ENCODE measurements around the gene LAIR2. TPM values are rescaled to one million over a fixed set of nuclear protein-coding genes. Genes with fewer than 3 reads are reported as not detected.
A peak's percentile ranks its signal among the peaks of the same experiment; 100 is the strongest.

The LAIR2 gene
- total and polyA plus RNA-seq, 7 experiments from 2014 or later = 0.85 to 12.8 (median 2.8) TPM; not detected in 1

DNA sequence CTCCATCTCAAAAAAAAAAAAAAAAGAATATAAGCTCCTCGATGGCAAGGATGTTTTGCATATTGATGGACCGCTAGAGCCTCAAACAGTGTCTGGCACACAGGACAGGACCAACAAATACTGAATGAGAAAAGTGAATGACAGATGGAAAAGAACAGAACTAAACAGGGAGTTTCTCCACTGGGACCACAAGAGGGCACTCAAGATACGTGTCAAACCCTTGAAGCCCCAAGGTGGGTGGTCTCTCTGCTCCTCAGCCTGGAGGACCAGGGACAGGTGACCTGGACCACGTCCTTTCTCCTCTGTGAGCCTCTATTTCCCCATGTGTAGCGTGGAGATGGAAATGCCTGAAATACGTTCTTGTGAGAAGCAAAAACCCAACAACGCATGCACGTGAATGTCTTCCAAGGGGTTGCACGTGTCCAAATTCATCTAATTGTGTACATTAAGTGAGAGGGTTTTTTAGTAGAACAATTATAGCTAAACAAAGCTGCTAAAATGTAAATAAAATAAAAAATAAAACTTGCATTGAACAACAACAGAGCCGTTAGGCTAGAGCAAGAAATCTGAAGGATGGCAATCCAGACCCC is 23.9 kb upstream of the LAIR2 start:
- ChIA-PET CTCF (interaction anchor here (0.6 to 1.0 kb wide), 3 partner anchors 16 to 235 kb away, joined by 3 to 5 read pairs (median 4); no protein-coding TSS in a partner anchor), POLR2A (interaction anchor here (0.6 kb wide), 1 partner anchor 25 kb away, joined by 3 read pairs; no protein-coding TSS in a partner anchor)
- Mint-ChIP-seq H3K36me3 (no peaks in the 10 kb centered on the region), H3K4me1 (peaks cover 4 to 16% (median 6%) of the 10 kb centered on the region in 7 donors), H3K27ac (no peak overlapping the region), H3K9me3 (peaks cover 0 to 1% (median 0%) of the 10 kb centered on the region in 11 donors), H3K4me3 (no peak overlapping the region), H3K27me3 (peaks cover 39 to 50% (median 42%) of the 10 kb centered on the region in 5 donors)
- Histone ChIP-seq H3K4me3 (ENCODE audit: low read length) (no peak overlapping the region), H3K4me1 (ENCODE audit: control insufficient read depth in 2 of 2, insufficient read depth in 2 of 2, low read length in 2 of 2) (peaks cover 0 to 5% of the 10 kb centered on the region in 2 donors), H3K9me3 (ENCODE audit: control insufficient read depth in 2 of 3, low read length in 3 of 3) (no peaks in the 10 kb centered on the region), H3K36me3 (ENCODE audit: control insufficient read depth in 2 of 3, insufficient read depth in 3 of 3, low read length in 3 of 3) (no peaks in the 10 kb centered on the region), H3K27ac (ENCODE audit: low read depth, low read length) (no peak overlapping the region), H3K27me3 (ENCODE audit: control insufficient read depth in 2 of 2, insufficient read depth in 2 of 2, low read length in 2 of 2) (no peaks in the 10 kb centered on the region)
- intact Hi-C loops (cut with micrococcal nuclease) = no loop called here
- ATAC-seq (peak; percentile 68), DNase-seq (peak in 1 of 9 donors; percentile 15)

- CTCF ChIA-PET = interaction anchor here (0.8 to 1.8 kb wide), 5 partner anchors 9 to 195 kb away, joined by 3 to 6 read pairs (median 4); no protein-coding TSS in a partner anchor
- no peak overlapping the region for H3K4me3 ChIP-seq (ENCODE audit: low read length)
- Mint-ChIP-seq H3K4me1 (peaks cover 4 to 18% (median 6%) of the 10 kb centered on the region in 7 donors), H3K27me3 (peaks cover 40 to 53% (median 41%) of the 10 kb centered on the region in 5 donors), H3K27ac (no peak overlapping the region), H3K4me3 (no peak overlapping the region), H3K36me3 (no peaks in the 10 kb centered on the region), H3K9me3 (no peaks in the 10 kb centered on the region)
- H3K27ac ChIP-seq (ENCODE audit: low read depth, low read length) = no peak overlapping the region
- peaks cover 0 to 5% of the 10 kb centered on the region in 2 donors for H3K4me1 ChIP-seq (ENCODE audit: control insufficient read depth in 2 of 2, insufficient read depth in 2 of 2, low read length in 2 of 2)
- no peaks in the 10 kb centered on the region for H3K27me3 ChIP-seq (ENCODE audit: control insufficient read depth in 2 of 2, insufficient read depth in 2 of 2, low read length in 2 of 2)
- intact Hi-C loops (cut with micrococcal nuclease) = no loop called here
- ATAC-seq (no peak), DNase-seq (no peak)
- POLR2A ChIA-PET = no interaction called here
- no peaks in the 10 kb centered on the region for H3K9me3 ChIP-seq (ENCODE audit: control insufficient read depth in 2 of 3, low read length in 3 of 3)
- H3K36me3 ChIP-seq (ENCODE audit: control insufficient read depth in 2 of 3, insufficient read depth in 3 of 3, low read length in 3 of 3) = no peaks in the 10 kb centered on the region
These were observed 22.6 kb upstream of the LAIR2 start for GRCh38 chr19:54480051-54480450.

GRCh38 chr19:54481326-54481930 is 21.2 kb upstream of the LAIR2 start:
- Histone ChIP-seq H3K4me3 (ENCODE audit: low read length) (no peak overlapping the region), H3K36me3 (ENCODE audit: control insufficient read depth in 2 of 3, insufficient read depth in 3 of 3, low read length in 3 of 3) (no peaks in the 10 kb centered on the region), H3K9me3 (ENCODE audit: control insufficient read depth in 2 of 3, low read length in 3 of 3) (no peaks in the 10 kb centered on the region), H3K27me3 (ENCODE audit: control insufficient read depth in 2 of 2, insufficient read depth in 2 of 2, low read length in 2 of 2) (no peaks in the 10 kb centered on the region), H3K4me1 (ENCODE audit: control insufficient read depth in 2 of 2, insufficient read depth in 2 of 2, low read length in 2 of 2) (peaks cover 0 to 5% of the 10 kb centered on the region in 2 donors), H3K27ac (ENCODE audit: low read depth, low read length) (no peak overlapping the region)
- ATAC-seq = peak; percentile 71
- DNase-seq = peak in 6 of 9 donors; percentile 20 to 53 (median 43)
- Mint-ChIP-seq H3K4me1 (peaks cover 4 to 18% (median 6%) of the 10 kb centered on the region in 7 donors), H3K27ac (no peak overlapping the region), H3K4me3 (peak overlapping the region in 1 of 10 donors; percentile 32), H3K27me3 (peaks cover 38 to 55% (median 45%) of the 10 kb centered on the region in 5 donors), H3K9me3 (no peaks in the 10 kb centered on the region), H3K36me3 (no peaks in the 10 kb centered on the region)
- ChIA-PET CTCF (interaction anchor here (0.6 to 1.8 kb wide), 14 partner anchors 13 to 350 kb away, joined by 3 to 8 read pairs (median 3); no protein-coding TSS in a partner anchor), POLR2A (interaction anchor here (0.6 to 0.7 kb wide), 2 partner anchors 193 to 1045 kb away, joined by 3 to 4 read pairs; no protein-coding TSS in a partner anchor)
- intact Hi-C loops (cut with micrococcal nuclease) = loop anchor here in 1 of 2 donors (1.0 kb wide), 1 partner anchor 195 kb away; no protein-coding TSS in a partner anchor

DNA sequence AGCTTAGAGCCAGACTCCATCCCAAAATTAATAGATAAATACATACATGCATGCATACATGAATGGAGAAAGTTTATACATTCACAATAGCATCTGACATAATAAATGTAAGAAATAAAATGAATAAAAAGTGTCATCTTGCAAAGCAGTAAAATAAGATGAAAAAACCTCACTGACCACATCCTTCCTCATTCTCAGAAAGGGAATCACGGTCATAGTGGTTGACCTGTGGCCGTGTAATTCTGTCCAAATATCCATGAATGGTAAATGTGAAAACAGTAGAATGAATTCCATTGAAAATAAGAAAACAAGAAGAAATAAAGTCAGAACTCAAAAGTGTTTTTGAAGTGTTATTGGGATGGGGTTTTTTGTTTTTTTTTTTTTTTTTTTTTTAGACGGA is 19.7 kb upstream of the LAIR2 start:
- DNase-seq (no peak), ATAC-seq (peak; percentile 48)
- peaks cover 26 to 43% (median 33%) of the 10 kb centered on the region in 5 donors for H3K27me3 Mint-ChIP-seq
- Histone ChIP-seq H3K27me3 (ENCODE audit: control insufficient read depth in 2 of 2, insufficient read depth in 2 of 2, low read length in 2 of 2) (no peaks in the 10 kb centered on the region), H3K27ac (ENCODE audit: low read depth, low read length) (no peak overlapping the region), H3K4me1 (ENCODE audit: control insufficient read depth in 2 of 2, insufficient read depth in 2 of 2, low read length in 2 of 2) (peaks cover 0 to 5% of the 10 kb centered on the region in 2 donors), H3K36me3 (ENCODE audit: control insufficient read depth in 2 of 3, insufficient read depth in 3 of 3, low read length in 3 of 3) (no peaks in the 10 kb centered on the region), H3K4me3 (ENCODE audit: low read length) (no peak overlapping the region), H3K9me3 (ENCODE audit: control insufficient read depth in 2 of 3, low read length in 3 of 3) (no peaks in the 10 kb centered on the region)
- H3K27ac Mint-ChIP-seq = no peak overlapping the region
- ChIA-PET CTCF (interaction anchor here (0.6 kb wide), 1 partner anchor 128 kb away, joined by 3 read pairs; no protein-coding TSS in a partner anchor), POLR2A (no interaction called here)
- H3K4me1 Mint-ChIP-seq = peaks cover 4 to 18% (median 6%) of the 10 kb centered on the region in 7 donors
- H3K4me3 Mint-ChIP-seq = no peak overlapping the region
- intact Hi-C loops (cut with micrococcal nuclease) = no loop called here
- no peaks in the 10 kb centered on the region for H3K36me3 Mint-ChIP-seq
- H3K9me3 Mint-ChIP-seq = no peaks in the 10 kb centered on the region

DNA sequence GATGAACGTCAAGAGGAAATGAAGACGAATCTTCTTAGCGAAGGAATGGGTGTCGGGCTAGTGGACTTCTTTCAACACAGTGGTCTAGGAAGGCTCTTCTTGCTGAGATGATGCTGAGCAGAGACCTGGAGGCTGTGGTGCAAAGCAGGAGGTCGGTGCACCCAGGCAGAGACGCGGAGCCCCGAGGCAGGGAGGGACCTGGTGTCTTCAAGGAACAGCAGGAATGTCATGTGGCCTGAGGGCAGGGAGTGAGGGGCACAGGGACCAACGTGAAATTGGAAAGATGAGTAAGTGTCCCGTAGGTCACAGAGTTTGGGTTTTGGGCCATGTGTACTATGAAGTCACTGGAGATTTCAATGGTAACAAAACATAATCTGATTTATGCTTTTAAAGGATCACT is 18.2 kb upstream of the LAIR2 start:
- no peak overlapping the region for H3K4me3 Mint-ChIP-seq
- ATAC-seq (no peak), DNase-seq (no peak)
- H3K4me1 ChIP-seq (ENCODE audit: control insufficient read depth in 2 of 2, insufficient read depth in 2 of 2, low read length in 2 of 2) = peaks cover 0 to 5% of the 10 kb centered on the region in 2 donors
- H3K27me3 ChIP-seq (ENCODE audit: control insufficient read depth in 2 of 2, insufficient read depth in 2 of 2, low read length in 2 of 2) = no peaks in the 10 kb centered on the region
- H3K9me3 Mint-ChIP-seq = no peaks in the 10 kb centered on the region
- no peaks in the 10 kb centered on the region for H3K36me3 ChIP-seq (ENCODE audit: control insufficient read depth in 2 of 3, insufficient read depth in 3 of 3, low read length in 3 of 3)
- H3K9me3 ChIP-seq (ENCODE audit: control insufficient read depth in 2 of 3, low read length in 3 of 3) = no peaks in the 10 kb centered on the region
- ChIA-PET CTCF (no interaction called here), POLR2A (no interaction called here)
- peaks cover 4 to 16% (median 6%) of the 10 kb centered on the region in 7 donors for H3K4me1 Mint-ChIP-seq
- H3K27ac Mint-ChIP-seq = no peak overlapping the region
- no peak overlapping the region for H3K4me3 ChIP-seq (ENCODE audit: low read length)
- no peaks in the 10 kb centered on the region for H3K36me3 Mint-ChIP-seq
- peaks cover 15 to 36% (median 29%) of the 10 kb centered on the region in 5 donors for H3K27me3 Mint-ChIP-seq
- no peak overlapping the region for H3K27ac ChIP-seq (ENCODE audit: low read depth, low read length)
- intact Hi-C loops (cut with micrococcal nuclease) = no loop called here

DNA sequence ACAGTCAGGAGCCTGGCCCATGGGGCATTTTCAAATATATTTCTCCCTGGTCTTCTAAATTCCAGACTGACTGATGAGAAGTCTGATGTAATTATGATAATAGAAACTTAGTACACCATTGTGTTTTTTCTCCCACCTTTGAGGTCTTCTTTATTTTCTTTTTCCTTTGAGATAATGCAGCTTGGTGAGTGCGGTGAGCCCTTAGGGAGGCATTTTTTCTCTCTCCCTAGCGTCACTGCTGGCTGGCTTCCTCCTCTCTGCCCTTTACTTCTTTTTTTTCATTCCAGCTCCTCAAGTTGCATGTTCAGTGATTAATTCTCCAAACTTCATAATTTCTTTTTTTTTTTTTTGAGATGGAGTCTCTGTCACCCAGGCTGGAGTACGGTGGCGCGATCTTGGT is 16.8 kb upstream of the LAIR2 start:
- H3K4me3 ChIP-seq (ENCODE audit: low read length) = no peak overlapping the region
- ATAC-seq = no peak
- Mint-ChIP-seq H3K9me3 (peaks cover 0 to 1% (median 0%) of the 10 kb centered on the region in 11 donors), H3K36me3 (no peaks in the 10 kb centered on the region), H3K27ac (no peak overlapping the region), H3K4me1 (peaks cover 4 to 17% (median 6%) of the 10 kb centered on the region in 7 donors), H3K27me3 (peaks cover 13 to 36% (median 26%) of the 10 kb centered on the region in 5 donors), H3K4me3 (no peak overlapping the region)
- H3K36me3 ChIP-seq (ENCODE audit: control insufficient read depth in 2 of 3, insufficient read depth in 3 of 3, low read length in 3 of 3) = no peaks in the 10 kb centered on the region
- H3K27ac ChIP-seq (ENCODE audit: low read depth, low read length) = no peak overlapping the region
- ChIA-PET CTCF (interaction anchor here (0.7 kb wide), 1 partner anchor 22 kb away, joined by 3 read pairs; no protein-coding TSS in a partner anchor), POLR2A (no interaction called here)
- DNase-seq = no peak
- no peaks in the 10 kb centered on the region for H3K27me3 ChIP-seq (ENCODE audit: control insufficient read depth in 2 of 2, insufficient read depth in 2 of 2, low read length in 2 of 2)
- intact Hi-C loops (cut with micrococcal nuclease) = no loop called here
- H3K4me1 ChIP-seq (ENCODE audit: control insufficient read depth in 2 of 2, insufficient read depth in 2 of 2, low read length in 2 of 2) = peaks cover 0 to 5% of the 10 kb centered on the region in 2 donors
- no peaks in the 10 kb centered on the region for H3K9me3 ChIP-seq (ENCODE audit: control insufficient read depth in 2 of 3, low read length in 3 of 3)
